Measurements from ENCODE around the gene VPS33B.

Gene VPS33B

GRCh38 chr15:90950676-90951075, 71.7 kb downstream of the VPS33B start:
- Histone ChIP-seq H3K36me3 (ENCODE audit: insufficient read depth, low read length) (peaks cover 33% of the 10 kb centered on the region; the same call in 1 of the 2 replicates), H2AFZ (ENCODE audit: low read length, unreplicated experiment) (no peak overlapping the region), H3K27ac (ENCODE audit: low read depth, low read length) (no peak overlapping the region), H3K27me3 (ENCODE audit: insufficient read depth, low read length) (no peaks in the 10 kb centered on the region), H3K79me2 (ENCODE audit: control insufficient read depth, insufficient read depth, low read length, unreplicated experiment) (peaks cover under 1% of the 10 kb centered on the region), H3K4me3 (ENCODE audit: low read depth, low read length) (no peak overlapping the region), H3K4me1 (ENCODE audit: control insufficient read depth, insufficient read depth, low read length, unreplicated experiment) (peaks cover 8% of the 10 kb centered on the region)

- H3K79me2 ChIP-seq (ENCODE audit: control insufficient read depth, insufficient read depth, low read length, unreplicated experiment), result no peaks in the 10 kb centered on the region
- peaks cover 33% of the 10 kb centered on the region; the same call in 1 of the 2 replicates for H3K36me3 ChIP-seq (ENCODE audit: insufficient read depth, low read length)
- H3K27ac ChIP-seq (ENCODE audit: low read depth, low read length), result peak overlapping the region; percentile 34; the same call in 1 of the 2 replicates
- peaks cover 8% of the 10 kb centered on the region for H3K4me1 ChIP-seq (ENCODE audit: control insufficient read depth, insufficient read depth, low read length, unreplicated experiment)
- no peak overlapping the region for H3K4me3 ChIP-seq (ENCODE audit: low read depth, low read length)
- H3K27me3 ChIP-seq (ENCODE audit: insufficient read depth, low read length), result no peaks in the 10 kb centered on the region
- no peak overlapping the region for H2AFZ ChIP-seq (ENCODE audit: low read length, unreplicated experiment)
Observed at GRCh38 chr15:90949979-90950675, 72.3 kb downstream of the VPS33B start.
